ENCODE results near the gene AHR. TPM values are rescaled to one million over a fixed set of nuclear protein-coding genes. Genes with fewer than 3 reads are reported as not detected.

AHR gene
- total RNA-seq, 2 experiments from 2014 or later = 37.7 to 38.0 TPM

- Mint-ChIP-seq H3K27me3 (no peaks in the 10 kb centered on the region), H3K9me3 (no peaks in the 10 kb centered on the region), H3K27ac (no peak overlapping the region), H3K4me3 (no peak overlapping the region), H3K4me1 (peaks cover 29% of the 10 kb centered on the region), H3K36me3 (ENCODE audit: low read depth) (peaks cover 19% of the 10 kb centered on the region)
- ChIA-PET CTCF (interaction anchor here (0.6 to 2.3 kb wide), 4 partner anchors 9 to 324 kb away, joined by 3 to 8 read pairs (median 4); partner anchors contain the start of gene AHR), POLR2A (interaction anchor here (0.6 to 2.3 kb wide), 2 partner anchors 9 to 342 kb away, joined by 3 to 11 read pairs; partner anchors contain the start of gene AHR)
- DNase-seq = no peak
Observed at GRCh38 chr7:17307558-17307957, 9.1 kb downstream of the AHR start.

DNA sequence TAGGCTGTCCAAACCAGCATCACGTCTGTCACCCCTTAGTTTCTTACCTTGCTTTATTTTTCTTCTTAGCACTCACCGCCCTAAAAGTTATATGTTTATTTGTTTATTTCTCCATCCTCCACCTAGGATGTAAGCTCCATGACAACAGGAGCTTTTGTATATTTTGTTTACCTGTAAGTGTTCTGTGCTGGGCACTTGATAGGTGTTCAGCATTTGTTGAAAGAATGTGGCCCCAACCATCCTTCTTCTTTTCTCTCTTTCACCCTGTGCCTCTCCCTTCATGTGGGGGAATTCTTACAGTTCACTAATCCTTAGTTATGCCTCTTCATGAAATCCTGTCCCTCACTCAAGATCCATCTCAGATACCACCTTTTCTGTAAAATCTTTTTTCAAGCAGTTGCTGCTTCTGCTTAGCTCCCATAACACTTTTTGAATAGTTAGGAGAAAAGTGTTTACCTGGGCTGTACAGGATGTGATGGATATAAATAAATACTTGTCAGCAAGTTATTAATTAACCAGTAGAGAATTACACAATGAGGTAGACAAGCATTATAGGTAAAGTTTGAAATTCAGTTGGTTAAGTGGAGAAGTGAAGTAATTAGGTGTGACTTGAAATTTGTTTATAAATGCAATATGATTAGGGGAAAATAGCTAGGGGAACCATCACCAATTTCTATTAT is 9.7 kb downstream of the AHR start:
- Mint-ChIP-seq H3K9me3 (no peaks in the 10 kb centered on the region), H3K27me3 (no peaks in the 10 kb centered on the region), H3K27ac (no peak overlapping the region), H3K4me3 (no peak overlapping the region), H3K4me1 (peaks cover 26% of the 10 kb centered on the region), H3K36me3 (ENCODE audit: low read depth) (peaks cover 23% of the 10 kb centered on the region)
- DNase-seq = no peak
- CTCF ChIA-PET = interaction anchor here (0.9 to 2.7 kb wide), 3 partner anchors 8 to 325 kb away, joined by 3 to 8 read pairs (median 7); partner anchors contain the start of gene AHR
- POLR2A ChIA-PET = interaction anchor here (0.6 to 2.3 kb wide), 2 partner anchors 10 to 343 kb away, joined by 3 to 11 read pairs; partner anchors contain the start of gene AHR

GRCh38 chr7:17311194-17311593 is 12.7 kb downstream of the AHR start:
- H3K4me1 Mint-ChIP-seq = peaks cover 6% of the 10 kb centered on the region
- no peak overlapping the region for H3K4me3 Mint-ChIP-seq
- DNase-seq = no peak
- peaks cover 25% of the 10 kb centered on the region for H3K36me3 Mint-ChIP-seq (ENCODE audit: low read depth)
- no peaks in the 10 kb centered on the region for H3K27me3 Mint-ChIP-seq
- no peaks in the 10 kb centered on the region for H3K9me3 Mint-ChIP-seq
- H3K27ac Mint-ChIP-seq = no peak overlapping the region
- POLR2A ChIA-PET = no interaction called here
- CTCF ChIA-PET = interaction anchor here (1.4 kb wide), 1 partner anchor 9 kb away, joined by 4 read pairs; no protein-coding TSS in a partner anchor

- Mint-ChIP-seq H3K4me1 (peaks cover 8% of the 10 kb centered on the region), H3K9me3 (no peaks in the 10 kb centered on the region), H3K36me3 (ENCODE audit: low read depth) (peaks cover 31% of the 10 kb centered on the region), H3K27ac (no peak overlapping the region), H3K27me3 (no peaks in the 10 kb centered on the region), H3K4me3 (no peak overlapping the region)
- ChIA-PET POLR2A (no interaction called here), CTCF (interaction anchor here (1.4 kb wide), 1 partner anchor 9 kb away, joined by 4 read pairs; no protein-coding TSS in a partner anchor)
- DNase-seq = no peak
Observed at GRCh38 chr7:17311952-17312351, 13.5 kb downstream of the AHR start.

- Mint-ChIP-seq H3K4me1 (peaks cover 8% of the 10 kb centered on the region), H3K4me3 (no peak overlapping the region), H3K27me3 (no peaks in the 10 kb centered on the region), H3K9me3 (no peaks in the 10 kb centered on the region), H3K36me3 (ENCODE audit: low read depth) (peaks cover 31% of the 10 kb centered on the region), H3K27ac (no peak overlapping the region)
- DNase-seq = no peak
- ChIA-PET CTCF (no interaction called here), POLR2A (no interaction called here)
Observed at GRCh38 chr7:17312641-17313040, 14.2 kb downstream of the AHR start.

DNA sequence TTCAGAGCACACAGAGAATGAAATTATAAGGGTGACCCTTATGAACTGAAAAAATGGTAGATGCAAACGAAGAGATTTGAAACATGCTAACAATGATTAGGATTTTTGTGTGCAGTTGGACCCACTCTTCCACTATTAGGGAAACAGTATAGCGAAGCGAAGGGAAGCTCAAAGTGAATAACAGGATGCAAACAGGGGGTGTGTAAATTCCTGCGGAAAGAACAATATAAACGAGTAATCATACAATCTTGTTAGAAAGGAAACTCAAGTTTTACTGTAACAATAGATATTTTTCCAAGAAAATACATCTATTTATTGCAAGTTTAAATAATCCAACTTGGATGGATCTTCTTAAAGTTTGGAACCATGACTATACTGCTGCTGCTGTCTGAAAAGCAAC is 14.7 kb downstream of the AHR start:
- Mint-ChIP-seq H3K36me3 (ENCODE audit: low read depth) (peaks cover 32% of the 10 kb centered on the region), H3K9me3 (no peaks in the 10 kb centered on the region), H3K4me1 (peaks cover 8% of the 10 kb centered on the region), H3K4me3 (no peak overlapping the region), H3K27ac (no peak overlapping the region), H3K27me3 (no peaks in the 10 kb centered on the region)
- no peak for DNase-seq
- ChIA-PET CTCF (no interaction called here), POLR2A (no interaction called here)

- Mint-ChIP-seq H3K27me3 (no peaks in the 10 kb centered on the region), H3K4me3 (no peak overlapping the region)
Observed at GRCh38 chr7:17315974-17316373, 17.5 kb downstream of the AHR start.

GRCh38 chr7:17318146-17318545 is 19.7 kb downstream of the AHR start:
- ChIA-PET POLR2A (no interaction called here), CTCF (no interaction called here)
- Mint-ChIP-seq H3K27me3 (no peaks in the 10 kb centered on the region), H3K4me3 (no peak overlapping the region), H3K9me3 (no peaks in the 10 kb centered on the region), H3K36me3 (ENCODE audit: low read depth) (peaks cover 23% of the 10 kb centered on the region), H3K27ac (no peak overlapping the region), H3K4me1 (peaks cover 8% of the 10 kb centered on the region)
- DNase-seq = no peak

More at GRCh38 chr7:17315974-17316373, 17.5 kb downstream of the AHR start:
- no peaks in the 10 kb centered on the region for H3K9me3 Mint-ChIP-seq
- CTCF ChIA-PET = no interaction called here
- H3K4me1 Mint-ChIP-seq = peaks cover 8% of the 10 kb centered on the region
- POLR2A ChIA-PET = interaction anchor here (1.4 kb wide), 1 partner anchor 17 kb away, joined by 4 read pairs; the partner anchor contains the start of gene AHR
- DNase-seq = no peak
- H3K27ac Mint-ChIP-seq = no peak overlapping the region
- H3K36me3 Mint-ChIP-seq (ENCODE audit: low read depth) = peaks cover 29% of the 10 kb centered on the region

- H3K4me3 Mint-ChIP-seq = no peak overlapping the region
- POLR2A ChIA-PET = no interaction called here
- H3K27ac Mint-ChIP-seq = no peak overlapping the region
- no peaks in the 10 kb centered on the region for H3K27me3 Mint-ChIP-seq
- H3K9me3 Mint-ChIP-seq = no peaks in the 10 kb centered on the region
- CTCF ChIA-PET = no interaction called here
- DNase-seq = no peak
- H3K4me1 Mint-ChIP-seq = peaks cover 8% of the 10 kb centered on the region
- H3K36me3 Mint-ChIP-seq (ENCODE audit: low read depth) = peaks cover 22% of the 10 kb centered on the region
Observed at GRCh38 chr7:17319164-17320101, 21.0 kb downstream of the AHR start.

DNA sequence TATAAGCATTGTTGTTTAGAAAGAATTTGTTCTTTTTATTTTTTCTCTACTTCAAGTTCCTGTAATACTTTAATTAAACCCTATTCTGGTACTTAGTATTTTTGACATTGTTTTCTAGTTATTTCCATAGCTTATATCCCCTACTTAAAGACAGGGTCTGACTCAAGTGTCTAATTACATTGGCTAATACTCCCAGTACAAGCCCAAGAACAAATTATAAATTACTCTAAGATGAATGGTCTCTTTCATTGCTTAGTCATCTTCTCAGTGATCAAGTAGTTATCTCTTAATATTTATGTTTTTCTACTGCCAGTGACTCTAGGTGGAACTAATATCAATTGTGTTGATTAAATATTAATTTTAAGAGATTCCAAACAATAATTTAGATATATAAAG is 21.6 kb downstream of the AHR start:
- no peak overlapping the region for H3K27ac Mint-ChIP-seq
- H3K4me1 Mint-ChIP-seq = peaks cover 8% of the 10 kb centered on the region
- H3K27me3 Mint-ChIP-seq = no peaks in the 10 kb centered on the region
- no peak for DNase-seq
- POLR2A ChIA-PET = no interaction called here
- H3K4me3 Mint-ChIP-seq = no peak overlapping the region
- CTCF ChIA-PET = no interaction called here
- H3K9me3 Mint-ChIP-seq = no peaks in the 10 kb centered on the region
- peaks cover 25% of the 10 kb centered on the region for H3K36me3 Mint-ChIP-seq (ENCODE audit: low read depth)

GRCh38 chr7:17320657-17321056 is 22.2 kb downstream of the AHR start:
- H3K36me3 Mint-ChIP-seq (ENCODE audit: low read depth) = peaks cover 30% of the 10 kb centered on the region

DNA sequence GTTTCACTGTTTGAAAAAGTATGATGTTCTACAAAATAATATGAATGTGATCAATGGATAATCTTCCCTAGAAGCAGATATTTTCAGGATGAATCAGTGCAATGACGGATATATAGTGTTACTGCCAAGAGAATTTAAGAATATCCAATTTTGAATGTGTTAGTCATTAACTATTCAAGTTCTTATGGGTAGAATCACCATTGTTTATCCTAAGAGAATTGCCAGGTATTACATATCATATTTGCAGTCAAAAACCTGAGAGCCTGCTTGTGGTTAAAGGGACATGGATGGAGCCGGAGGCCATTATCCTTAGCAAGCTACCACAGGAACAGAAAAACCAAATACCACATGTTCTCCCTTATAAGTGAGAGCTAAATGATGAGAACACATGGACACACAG is 26.9 kb downstream of the AHR start:
- Mint-ChIP-seq H3K4me3 (no peak overlapping the region), H3K36me3 (ENCODE audit: low read depth) (peaks cover 25% of the 10 kb centered on the region), H3K9me3 (no peaks in the 10 kb centered on the region), H3K27ac (no peak overlapping the region), H3K4me1 (no peaks in the 10 kb centered on the region), H3K27me3 (no peaks in the 10 kb centered on the region)
- DNase-seq = no peak
- POLR2A ChIA-PET = no interaction called here
- CTCF ChIA-PET = no interaction called here

More at GRCh38 chr7:17320657-17321056, 22.2 kb downstream of the AHR start:
- Mint-ChIP-seq H3K4me1 (peaks cover 7% of the 10 kb centered on the region), H3K27me3 (no peaks in the 10 kb centered on the region), H3K27ac (no peak overlapping the region), H3K4me3 (no peak overlapping the region), H3K9me3 (no peaks in the 10 kb centered on the region)
- CTCF ChIA-PET = no interaction called here
- DNase-seq = no peak
- POLR2A ChIA-PET = no interaction called here

DNA sequence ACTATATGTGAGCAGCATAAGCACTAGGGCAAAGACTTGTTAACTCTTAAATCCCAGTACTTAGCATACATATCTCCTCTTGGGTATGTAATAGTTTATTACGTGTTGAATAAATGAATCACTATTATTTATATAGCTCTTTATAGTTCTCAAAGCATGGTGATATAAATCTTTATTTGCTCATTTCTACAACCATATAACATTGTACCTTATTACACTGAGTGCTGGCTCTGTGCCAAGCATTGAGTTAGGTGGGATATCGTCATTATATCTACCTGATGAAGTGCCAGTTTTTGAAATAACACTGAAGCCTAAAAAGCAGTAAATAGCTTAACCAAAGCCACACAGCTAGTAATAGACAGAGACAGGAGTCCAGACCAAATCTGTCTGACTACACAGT is 27.9 kb downstream of the AHR start:
- no peak overlapping the region for H3K27ac Mint-ChIP-seq
- H3K9me3 Mint-ChIP-seq = no peaks in the 10 kb centered on the region
- no peaks in the 10 kb centered on the region for H3K27me3 Mint-ChIP-seq
- no peak for DNase-seq
- no peak overlapping the region for H3K4me3 Mint-ChIP-seq
- ChIA-PET CTCF (no interaction called here), POLR2A (no interaction called here)
- H3K36me3 Mint-ChIP-seq (ENCODE audit: low read depth) = peaks cover 33% of the 10 kb centered on the region
- H3K4me1 Mint-ChIP-seq = no peaks in the 10 kb centered on the region
